GM23338 (cell line): Measurements from ENCODE around the gene FAM174C. TPM values are rescaled to one million over a fixed set of nuclear protein-coding genes. Genes with fewer than 3 reads are reported as not detected.

Experiments
- ATAC-seq: fragments of 200-7000 bp; cut with Tn5 transposase; 3 replicates; pipeline ENCODE4 v1.9.1; 2020
- DNase-seq: peaks from one replicate; pipeline ENCODE4 v3.0.0-alpha.2; 2015; ENCODE audit warnings: low spot score
- H2AFZ ChIP-seq: fragments of 200-600 bp; sonication (generic); 2 replicates; pipeline ENCODE4 v1.8.0; 2016; ENCODE audit warnings: antibody characterized with exemption, mild to moderate bottlenecking, moderate library complexity
- H3F3A ChIP-seq: fragments of 200-600 bp; sonication (generic); replicated peaks from 2 replicates; pipeline ENCODE4 v1.8.0; 2017; ENCODE audit warnings: antibody characterized with exemption, mixed run types, low read depth
- H3K27ac ChIP-seq: fragments of 200-600 bp; sonication (generic); 2 replicates; pipeline ENCODE4 v1.6.1; 2016; ENCODE audit warnings: low read depth
- H3K27me3 ChIP-seq: fragments of 200-600 bp; sonication (generic); 2 replicates; pipeline ENCODE4 v1.8.0; 2016; ENCODE audit warnings: mild to moderate bottlenecking, mixed run types, moderate library complexity; ENCODE audit not compliant: insufficient read depth
- H3K36me3 ChIP-seq: fragments of 200-600 bp; sonication (generic); 2 replicates; pipeline ENCODE4 v1.8.0; 2016; ENCODE audit warnings: mild to moderate bottlenecking; ENCODE audit not compliant: insufficient read depth
- H3K4me1 ChIP-seq: fragments of 200-600 bp; sonication (generic); 2 replicates; pipeline ENCODE4 v1.8.0; 2016; ENCODE audit warnings: mild to moderate bottlenecking, moderate library complexity; ENCODE audit not compliant: insufficient read depth
- H3K4me2 ChIP-seq: fragments of 200-600 bp; sonication (generic); 2 replicates; pipeline ENCODE4 v1.7.1; 2017; ENCODE audit warnings: mixed run types
- H3K4me3 ChIP-seq: fragments of 200-600 bp; sonication (generic); 2 replicates; pipeline ENCODE4 v1.6.1; 2016; ENCODE audit warnings: mixed run types
- H3K79me2 ChIP-seq: fragments of 200-600 bp; sonication (generic); replicated peaks from 2 replicates; pipeline ENCODE4 v1.8.0; 2017; ENCODE audit warnings: mild to moderate bottlenecking; ENCODE audit not compliant: insufficient read depth
- H3K9me2 ChIP-seq: fragments of 200-600 bp; sonication (generic); 2 replicates; pipeline ENCODE4 v1.8.0; 2017; ENCODE audit not compliant: insufficient read depth
- H4K20me1 ChIP-seq: fragments of 200-600 bp; sonication (generic); replicated peaks from 2 replicates; pipeline ENCODE4 v1.8.0; 2017; ENCODE audit warnings: mild to moderate bottlenecking; ENCODE audit not compliant: insufficient read depth
- H3K27ac Mint-ChIP-seq: 2 replicates; pipeline ENCODE4 v1.8.0; 2020; ENCODE audit warnings: inconsistent platforms, mild to moderate bottlenecking, moderate library complexity, mixed read lengths
- H3K27me3 Mint-ChIP-seq: 3 replicates; pipeline ENCODE4 v1.8.0; 2022; ENCODE audit warnings: low read depth, mild to moderate bottlenecking, moderate library complexity, mixed read lengths, inconsistent platforms; ENCODE audit not compliant: insufficient read depth, poor library complexity
- H3K36me3 Mint-ChIP-seq: 3 replicates; pipeline ENCODE4 v1.8.0; 2021; ENCODE audit warnings: low read depth, mild to moderate bottlenecking, inconsistent platforms, moderate library complexity, mixed read lengths
- H3K4me1 Mint-ChIP-seq: 3 replicates; pipeline ENCODE4 v1.8.0; 2020; ENCODE audit warnings: mild to moderate bottlenecking, inconsistent platforms, mixed read lengths
- H3K4me3 Mint-ChIP-seq: 3 replicates; pipeline ENCODE4 v1.8.0; 2021; ENCODE audit warnings: moderate library complexity, mild to moderate bottlenecking, inconsistent platforms, mixed read lengths
- H3K9me3 Mint-ChIP-seq: 3 replicates; pipeline ENCODE4 v1.8.0; 2020; ENCODE audit warnings: moderate library complexity, mild to moderate bottlenecking, inconsistent platforms, mixed read lengths
- CREB1 ChIP-seq: fragments of 250-450 bp; sonication (Bioruptor Pico); IDR thresholded peaks from 2 replicates; pipeline ENCODE4 v1.5.0; 2020; ENCODE audit warnings: low read depth, mild to moderate bottlenecking, moderate library complexity
- EZH2 ChIP-seq: fragments of 200-600 bp; sonication (generic); IDR thresholded peaks from one replicate; pipeline ENCODE4 v1.8.0; 2017; ENCODE audit warnings: antibody characterized with exemption, mild to moderate bottlenecking, low read depth; ENCODE audit not compliant: unreplicated experiment
- EZH2phosphoT487 ChIP-seq: fragments of 200-600 bp; sonication (generic); IDR thresholded peaks from one replicate; pipeline ENCODE4 v1.8.1; 2018; ENCODE audit warnings: antibody characterized with exemption; ENCODE audit not compliant: unreplicated experiment
- JUNB ChIP-seq: IDR thresholded peaks from one replicate; pipeline ENCODE4 v1.6.1; 2016; ENCODE audit warnings: antibody characterized with exemption; ENCODE audit not compliant: unreplicated experiment
- NANOG ChIP-seq: IDR thresholded peaks from 2 replicates; pipeline ENCODE4 v1.6.1; 2016; ENCODE audit warnings: antibody characterized with exemption, borderline replicate concordance
- POLR2AphosphoS5 ChIP-seq: IDR thresholded peaks from 2 replicates; pipeline ENCODE4 v1.6.1; 2016; ENCODE audit warnings: antibody characterized with exemption, low read depth
- STAT1 ChIP-seq: IDR thresholded peaks from one replicate; pipeline ENCODE4 v1.6.1; 2016; ENCODE audit warnings: antibody characterized with exemption; ENCODE audit not compliant: unreplicated experiment
- ZNF114 ChIP-seq: fragments of 250-450 bp; sonication (Bioruptor Pico); IDR thresholded peaks from 2 replicates; pipeline ENCODE4 v1.5.0; 2020; ENCODE audit warnings: mild to moderate bottlenecking, moderate library complexity
- ZNF331 ChIP-seq: fragments of 250-450 bp; sonication (Bioruptor Pico); IDR thresholded peaks from 2 replicates; pipeline ENCODE4 v1.5.0; 2020; ENCODE audit warnings: low read depth, mild to moderate bottlenecking, moderate library complexity
- polyA plus RNA-seq: library from polyadenylated mRNA; unstranded; fragments of >200 nt; fragmentation: Nextera tagmentation; extraction: Ambion mirVana; gene quantifications from 2 replicates; pipeline ENCODE4 v1.2.1, GENCODE V29; 2016
- total RNA-seq: library from RNA; depleted of rRNA; stranded (reverse); fragments of >200 nt; shearing (Covaris generic); gene quantifications from 2 replicates; pipeline ENCODE4 v1.2.3, GENCODE V29; 2014
- TF ChIP-seq, protein P1 (sequence below): IDR thresholded peaks from one replicate; pipeline ENCODE4 v1.6.1; 2018; ENCODE audit warnings: antibody characterized with exemption; ENCODE audit not compliant: unreplicated experiment
- TF ChIP-seq, protein P2 (sequence below): fragments of 250-450 bp; sonication (Bioruptor Pico); IDR thresholded peaks from 2 replicates; pipeline ENCODE4 v1.5.0; 2020; ENCODE audit warnings: mild to moderate bottlenecking, moderate library complexity
- TF ChIP-seq, protein P3 (sequence below), 2 experiments: fragments of 200-600 bp in 1 of 2; sonication (generic) in 1 of 2; conservative IDR thresholded peaks; 2 replicates each; pipeline versions ENCODE4 v1.5.1 to v1.6.1; 2016 to 2017; ENCODE audit warnings: antibody characterized with exemption in 2 of 2, low read depth in 2 of 2, mild to moderate bottlenecking in 2 of 2, moderate library complexity in 1 of 2
- TF ChIP-seq, protein P4 (sequence below): IDR thresholded peaks from 2 replicates; pipeline ENCODE4 v1.6.1; 2016; ENCODE audit warnings: antibody characterized with exemption

Gene FAM174C
- total and polyA plus RNA-seq, 2 experiments from 2014 or later = 60.4 to 68.0 TPM

DNA sequence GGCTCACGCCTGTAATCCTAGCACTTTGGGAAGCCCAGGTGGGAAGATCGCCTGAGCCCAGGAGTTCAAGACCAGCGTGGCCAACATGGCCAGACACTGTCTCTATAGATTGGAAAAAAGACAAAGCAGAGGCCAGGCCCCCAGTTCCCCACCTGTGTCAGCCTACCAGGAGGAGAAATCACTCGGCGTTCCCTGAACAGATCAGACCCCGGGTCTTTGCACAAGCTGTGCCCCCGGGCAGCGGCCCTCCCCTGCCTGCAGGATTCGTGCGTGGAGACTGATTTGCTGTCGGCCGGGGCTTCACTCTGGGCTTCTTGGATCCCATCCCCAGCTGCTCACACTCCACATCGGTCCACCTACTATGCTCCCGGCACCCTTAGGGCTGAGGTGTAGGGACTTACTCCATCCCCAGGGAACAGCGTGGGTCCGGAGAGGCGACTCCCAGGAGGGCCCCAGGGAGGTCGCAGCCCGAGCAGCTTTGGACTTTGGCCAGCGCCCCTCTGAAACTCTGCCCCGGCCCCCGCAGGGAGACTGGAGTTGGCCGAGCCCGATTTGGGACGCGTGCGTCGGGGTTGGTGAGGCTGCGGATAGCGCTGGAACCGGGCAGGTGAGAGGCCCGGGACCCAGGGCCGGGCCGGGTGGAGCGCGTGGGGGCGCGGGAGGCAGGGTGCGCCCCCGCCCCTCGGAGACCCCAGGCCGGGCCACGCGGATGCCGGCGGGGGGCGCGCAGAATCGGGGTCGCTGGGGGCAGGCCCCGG, 9.8 kb downstream of the FAM174C start:
- H3K79me2 ChIP-seq = no peaks in the 10 kb centered on the region
- H3K27me3 ChIP-seq = peaks cover 26% of the 10 kb centered on the region
- H3F3A ChIP-seq = peaks cover 20% of the 10 kb centered on the region
- H3K4me3 Mint-ChIP-seq = peak overlapping the region; percentile 55
- peak overlapping the region; percentile 77 for H3K4me2 ChIP-seq
- DNase-seq (peak; percentile 68), ATAC-seq (peak; percentile 26)
- no peaks in the 10 kb centered on the region for H3K4me1 ChIP-seq
- no peaks in the 10 kb centered on the region for H3K9me3 Mint-ChIP-seq
- H3K27ac ChIP-seq = no peak overlapping the region
- no peak overlapping the region for H3K27ac Mint-ChIP-seq
- H3K9me2 ChIP-seq = no peaks in the 10 kb centered on the region
- H3K27me3 Mint-ChIP-seq = peaks cover 19% of the 10 kb centered on the region
- no peaks in the 10 kb centered on the region for H3K36me3 ChIP-seq
- no peaks in the 10 kb centered on the region for H4K20me1 ChIP-seq
- H2AFZ ChIP-seq = peak overlapping the region; percentile 85; the same call in 1 of the 2 replicates
- no peaks in the 10 kb centered on the region for H3K36me3 Mint-ChIP-seq
- peaks cover 13% of the 10 kb centered on the region for H3K4me1 Mint-ChIP-seq
- peak overlapping the region; percentile 60 for H3K4me3 ChIP-seq
- TF ChIP-seq POLR2AphosphoS5 (no peak), ZNF331 (CRISPR knock-in tag) (no peak), NANOG (no peak), ZNF114 (CRISPR knock-in tag) (no peak), JUNB (no peak), EZH2phosphoT487 (no peak), STAT1 (no peak), EZH2 (no peak), CREB1 (CRISPR knock-in tag) (no peak)
- TF ChIP-seq, protein P1, sequence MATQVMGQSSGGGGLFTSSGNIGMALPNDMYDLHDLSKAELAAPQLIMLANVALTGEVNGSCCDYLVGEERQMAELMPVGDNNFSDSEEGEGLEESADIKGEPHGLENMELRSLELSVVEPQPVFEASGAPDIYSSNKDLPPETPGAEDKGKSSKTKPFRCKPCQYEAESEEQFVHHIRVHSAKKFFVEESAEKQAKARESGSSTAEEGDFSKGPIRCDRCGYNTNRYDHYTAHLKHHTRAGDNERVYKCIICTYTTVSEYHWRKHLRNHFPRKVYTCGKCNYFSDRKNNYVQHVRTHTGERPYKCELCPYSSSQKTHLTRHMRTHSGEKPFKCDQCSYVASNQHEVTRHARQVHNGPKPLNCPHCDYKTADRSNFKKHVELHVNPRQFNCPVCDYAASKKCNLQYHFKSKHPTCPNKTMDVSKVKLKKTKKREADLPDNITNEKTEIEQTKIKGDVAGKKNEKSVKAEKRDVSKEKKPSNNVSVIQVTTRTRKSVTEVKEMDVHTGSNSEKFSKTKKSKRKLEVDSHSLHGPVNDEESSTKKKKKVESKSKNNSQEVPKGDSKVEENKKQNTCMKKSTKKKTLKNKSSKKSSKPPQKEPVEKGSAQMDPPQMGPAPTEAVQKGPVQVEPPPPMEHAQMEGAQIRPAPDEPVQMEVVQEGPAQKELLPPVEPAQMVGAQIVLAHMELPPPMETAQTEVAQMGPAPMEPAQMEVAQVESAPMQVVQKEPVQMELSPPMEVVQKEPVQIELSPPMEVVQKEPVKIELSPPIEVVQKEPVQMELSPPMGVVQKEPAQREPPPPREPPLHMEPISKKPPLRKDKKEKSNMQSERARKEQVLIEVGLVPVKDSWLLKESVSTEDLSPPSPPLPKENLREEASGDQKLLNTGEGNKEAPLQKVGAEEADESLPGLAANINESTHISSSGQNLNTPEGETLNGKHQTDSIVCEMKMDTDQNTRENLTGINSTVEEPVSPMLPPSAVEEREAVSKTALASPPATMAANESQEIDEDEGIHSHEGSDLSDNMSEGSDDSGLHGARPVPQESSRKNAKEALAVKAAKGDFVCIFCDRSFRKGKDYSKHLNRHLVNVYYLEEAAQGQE = no peak
- TF ChIP-seq, protein P2, sequence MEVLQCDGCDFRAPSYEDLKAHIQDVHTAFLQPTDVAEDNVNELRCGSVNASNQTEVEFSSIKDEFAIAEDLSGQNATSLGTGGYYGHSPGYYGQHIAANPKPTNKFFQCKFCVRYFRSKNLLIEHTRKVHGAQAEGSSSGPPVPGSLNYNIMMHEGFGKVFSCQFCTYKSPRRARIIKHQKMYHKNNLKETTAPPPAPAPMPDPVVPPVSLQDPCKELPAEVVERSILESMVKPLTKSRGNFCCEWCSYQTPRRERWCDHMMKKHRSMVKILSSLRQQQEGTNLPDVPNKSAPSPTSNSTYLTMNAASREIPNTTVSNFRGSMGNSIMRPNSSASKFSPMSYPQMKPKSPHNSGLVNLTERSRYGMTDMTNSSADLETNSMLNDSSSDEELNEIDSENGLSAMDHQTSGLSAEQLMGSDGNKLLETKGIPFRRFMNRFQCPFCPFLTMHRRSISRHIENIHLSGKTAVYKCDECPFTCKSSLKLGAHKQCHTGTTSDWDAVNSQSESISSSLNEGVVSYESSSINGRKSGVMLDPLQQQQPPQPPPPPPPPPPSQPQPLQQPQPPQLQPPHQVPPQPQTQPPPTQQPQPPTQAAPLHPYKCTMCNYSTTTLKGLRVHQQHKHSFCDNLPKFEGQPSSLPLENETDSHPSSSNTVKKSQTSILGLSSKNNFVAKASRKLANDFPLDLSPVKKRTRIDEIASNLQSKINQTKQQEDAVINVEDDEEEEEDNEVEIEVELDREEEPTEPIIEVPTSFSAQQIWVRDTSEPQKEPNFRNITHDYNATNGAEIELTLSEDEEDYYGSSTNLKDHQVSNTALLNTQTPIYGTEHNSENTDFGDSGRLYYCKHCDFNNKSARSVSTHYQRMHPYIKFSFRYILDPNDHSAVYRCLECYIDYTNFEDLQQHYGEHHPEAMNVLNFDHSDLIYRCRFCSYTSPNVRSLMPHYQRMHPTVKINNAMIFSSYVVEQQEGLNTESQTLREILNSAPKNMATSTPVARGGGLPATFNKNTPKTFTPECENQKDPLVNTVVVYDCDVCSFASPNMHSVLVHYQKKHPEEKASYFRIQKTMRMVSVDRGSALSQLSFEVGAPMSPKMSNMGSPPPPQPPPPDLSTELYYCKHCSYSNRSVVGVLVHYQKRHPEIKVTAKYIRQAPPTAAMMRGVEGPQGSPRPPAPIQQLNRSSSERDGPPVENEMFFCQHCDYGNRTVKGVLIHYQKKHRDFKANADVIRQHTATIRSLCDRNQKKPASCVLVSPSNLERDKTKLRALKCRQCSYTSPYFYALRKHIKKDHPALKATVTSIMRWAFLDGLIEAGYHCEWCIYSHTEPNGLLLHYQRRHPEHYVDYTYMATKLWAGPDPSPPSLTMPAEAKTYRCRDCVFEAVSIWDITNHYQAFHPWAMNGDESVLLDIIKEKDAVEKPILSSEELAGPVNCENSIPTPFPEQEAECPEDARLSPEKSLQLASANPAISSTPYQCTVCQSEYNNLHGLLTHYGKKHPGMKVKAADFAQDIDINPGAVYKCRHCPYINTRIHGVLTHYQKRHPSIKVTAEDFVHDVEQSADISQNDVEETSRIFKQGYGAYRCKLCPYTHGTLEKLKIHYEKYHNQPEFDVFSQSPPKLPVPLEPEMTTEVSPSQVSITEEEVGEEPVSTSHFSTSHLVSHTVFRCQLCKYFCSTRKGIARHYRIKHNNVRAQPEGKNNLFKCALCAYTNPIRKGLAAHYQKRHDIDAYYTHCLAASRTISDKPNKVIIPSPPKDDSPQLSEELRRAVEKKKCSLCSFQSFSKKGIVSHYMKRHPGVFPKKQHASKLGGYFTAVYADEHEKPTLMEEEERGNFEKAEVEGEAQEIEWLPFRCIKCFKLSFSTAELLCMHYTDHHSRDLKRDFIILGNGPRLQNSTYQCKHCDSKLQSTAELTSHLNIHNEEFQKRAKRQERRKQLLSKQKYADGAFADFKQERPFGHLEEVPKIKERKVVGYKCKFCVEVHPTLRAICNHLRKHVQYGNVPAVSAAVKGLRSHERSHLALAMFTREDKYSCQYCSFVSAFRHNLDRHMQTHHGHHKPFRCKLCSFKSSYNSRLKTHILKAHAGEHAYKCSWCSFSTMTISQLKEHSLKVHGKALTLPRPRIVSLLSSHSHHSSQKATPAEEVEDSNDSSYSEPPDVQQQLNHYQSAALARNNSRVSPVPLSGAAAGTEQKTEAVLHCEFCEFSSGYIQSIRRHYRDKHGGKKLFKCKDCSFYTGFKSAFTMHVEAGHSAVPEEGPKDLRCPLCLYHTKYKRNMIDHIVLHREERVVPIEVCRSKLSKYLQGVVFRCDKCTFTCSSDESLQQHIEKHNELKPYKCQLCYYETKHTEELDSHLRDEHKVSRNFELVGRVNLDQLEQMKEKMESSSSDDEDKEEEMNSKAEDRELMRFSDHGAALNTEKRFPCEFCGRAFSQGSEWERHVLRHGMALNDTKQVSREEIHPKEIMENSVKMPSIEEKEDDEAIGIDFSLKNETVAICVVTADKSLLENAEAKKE = no peak
- TF ChIP-seq, protein P3, sequence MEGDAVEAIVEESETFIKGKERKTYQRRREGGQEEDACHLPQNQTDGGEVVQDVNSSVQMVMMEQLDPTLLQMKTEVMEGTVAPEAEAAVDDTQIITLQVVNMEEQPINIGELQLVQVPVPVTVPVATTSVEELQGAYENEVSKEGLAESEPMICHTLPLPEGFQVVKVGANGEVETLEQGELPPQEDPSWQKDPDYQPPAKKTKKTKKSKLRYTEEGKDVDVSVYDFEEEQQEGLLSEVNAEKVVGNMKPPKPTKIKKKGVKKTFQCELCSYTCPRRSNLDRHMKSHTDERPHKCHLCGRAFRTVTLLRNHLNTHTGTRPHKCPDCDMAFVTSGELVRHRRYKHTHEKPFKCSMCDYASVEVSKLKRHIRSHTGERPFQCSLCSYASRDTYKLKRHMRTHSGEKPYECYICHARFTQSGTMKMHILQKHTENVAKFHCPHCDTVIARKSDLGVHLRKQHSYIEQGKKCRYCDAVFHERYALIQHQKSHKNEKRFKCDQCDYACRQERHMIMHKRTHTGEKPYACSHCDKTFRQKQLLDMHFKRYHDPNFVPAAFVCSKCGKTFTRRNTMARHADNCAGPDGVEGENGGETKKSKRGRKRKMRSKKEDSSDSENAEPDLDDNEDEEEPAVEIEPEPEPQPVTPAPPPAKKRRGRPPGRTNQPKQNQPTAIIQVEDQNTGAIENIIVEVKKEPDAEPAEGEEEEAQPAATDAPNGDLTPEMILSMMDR (conservative IDR thresholded peaks at IDR 0.05; ENCODE audit: low read depth in 2 of 2) = no peak
- TF ChIP-seq, protein P4, sequence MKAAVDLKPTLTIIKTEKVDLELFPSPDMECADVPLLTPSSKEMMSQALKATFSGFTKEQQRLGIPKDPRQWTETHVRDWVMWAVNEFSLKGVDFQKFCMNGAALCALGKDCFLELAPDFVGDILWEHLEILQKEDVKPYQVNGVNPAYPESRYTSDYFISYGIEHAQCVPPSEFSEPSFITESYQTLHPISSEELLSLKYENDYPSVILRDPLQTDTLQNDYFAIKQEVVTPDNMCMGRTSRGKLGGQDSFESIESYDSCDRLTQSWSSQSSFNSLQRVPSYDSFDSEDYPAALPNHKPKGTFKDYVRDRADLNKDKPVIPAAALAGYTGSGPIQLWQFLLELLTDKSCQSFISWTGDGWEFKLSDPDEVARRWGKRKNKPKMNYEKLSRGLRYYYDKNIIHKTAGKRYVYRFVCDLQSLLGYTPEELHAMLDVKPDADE = no peak
